Stimulated activated CD4-positive, alpha-beta T cell treated with anti-CD3 and anti-CD28 coated beads, Interleukin-4, amount 100 ng/mL, for 48 hours (primary cell): ENCODE measurements around the gene GFRA3.

ENCODE experiments used
- DNase-seq, 2 donors: peaks; one replicate each; pipeline ENCODE4 v3.0.0-alpha.2; 2020; ENCODE audit warnings: low read depth in 2 of 2

Gene GFRA3

GRCh38 chr5:138246822-138247221, 27.6 kb downstream of the GFRA3 start:
- DNase-seq: no peak

GRCh38 chr5:138246334-138246733, 28.1 kb downstream of the GFRA3 start:
- no peak for DNase-seq

GRCh38 chr5:138245717-138246116, 28.7 kb downstream of the GFRA3 start:
- DNase-seq: no peak

GRCh38 chr5:138243794-138244193, 30.6 kb downstream of the GFRA3 start:
- DNase-seq: no peak

GRCh38 chr5:138241688-138242571, 32.5 kb downstream of the GFRA3 start:
- no peak for DNase-seq

GRCh38 chr5:138240650-138241385, 33.6 kb downstream of the GFRA3 start:
- peak in 1 of 2 donors; percentile 7 for DNase-seq

- no peak for DNase-seq
Measured at GRCh38 chr5:138238034-138238433, 36.4 kb downstream of the GFRA3 start.

- DNase-seq: no peak
Measured at GRCh38 chr5:138234651-138235050, 39.8 kb downstream of the GFRA3 start.

GRCh38 chr5:138233280-138233679, 41.1 kb downstream of the GFRA3 start:
- DNase-seq: no peak

GRCh38 chr5:138230981-138231589, 43.3 kb downstream of the GFRA3 start:
- DNase-seq: no peak

- no peak for DNase-seq
Measured at GRCh38 chr5:138230261-138230660, 44.2 kb downstream of the GFRA3 start.

GRCh38 chr5:138229387-138229786, 45.0 kb downstream of the GFRA3 start:
- no peak for DNase-seq

GRCh38 chr5:138226910-138227309, 47.5 kb downstream of the GFRA3 start:
- no peak for DNase-seq

- no peak for DNase-seq
Measured at GRCh38 chr5:138224712-138225111, 49.7 kb downstream of the GFRA3 start.

- DNase-seq: no peak
Measured at GRCh38 chr5:138223532-138223931, 50.9 kb downstream of the GFRA3 start.

GRCh38 chr5:138216799-138217198, 57.6 kb downstream of the GFRA3 start:
- no peak for DNase-seq

GRCh38 chr5:138213161-138214029, 61.0 kb downstream of the GFRA3 start, which contains the start of gene CDC23:
Gene CDC23 (minus strand): TSS chr5:138213323. CDS start chr5:138213312, 11 bp downstream.
- DNase-seq: peak; percentile 80 to 84

GRCh38 chr5:138212828-138213160, 61.6 kb downstream of the GFRA3 start:
- peak; percentile 7 to 11 for DNase-seq

GRCh38 chr5:138210985-138211384, 63.4 kb downstream of the GFRA3 start:
- no peak for DNase-seq
